Measurements from ENCODE around the gene PPP3CA.

DNA sequence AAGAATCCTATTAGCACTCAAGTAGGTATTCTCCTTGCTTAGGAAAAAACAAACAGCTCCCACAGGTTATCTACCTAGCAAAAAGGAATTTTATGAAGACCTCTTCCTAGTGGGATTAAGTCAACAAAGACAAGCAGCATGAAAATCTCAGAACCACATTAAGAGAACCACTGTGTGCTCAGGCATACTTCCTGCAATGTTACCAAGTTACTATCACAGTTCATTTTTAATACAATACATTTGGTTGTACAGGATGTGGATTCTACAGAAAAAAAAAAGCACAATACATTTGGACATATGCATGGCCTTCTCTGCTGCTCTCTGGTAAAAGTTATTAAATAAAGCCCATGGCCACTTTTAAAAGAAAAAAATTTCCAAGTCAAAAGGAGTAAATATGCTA is 193.7 kb downstream of the PPP3CA start:
- TF ChIP-seq POLR2A (IDR thresholded peaks at IDR 0.05; ENCODE audit: low read depth, low read length) = no peak
- TF ChIP-seq POLR2AphosphoS5 (IDR thresholded peaks at IDR 0.05; ENCODE audit: low read depth, low read length) = no peak
